ENCODE measurements around the gene CAMSAP2.
"Not testable (repeated sequence)": the region's sequence is repeated elsewhere in the genome, so short reads cannot be mapped to it uniquely, and the experiment has no call there.

Gene CAMSAP2

DNA sequence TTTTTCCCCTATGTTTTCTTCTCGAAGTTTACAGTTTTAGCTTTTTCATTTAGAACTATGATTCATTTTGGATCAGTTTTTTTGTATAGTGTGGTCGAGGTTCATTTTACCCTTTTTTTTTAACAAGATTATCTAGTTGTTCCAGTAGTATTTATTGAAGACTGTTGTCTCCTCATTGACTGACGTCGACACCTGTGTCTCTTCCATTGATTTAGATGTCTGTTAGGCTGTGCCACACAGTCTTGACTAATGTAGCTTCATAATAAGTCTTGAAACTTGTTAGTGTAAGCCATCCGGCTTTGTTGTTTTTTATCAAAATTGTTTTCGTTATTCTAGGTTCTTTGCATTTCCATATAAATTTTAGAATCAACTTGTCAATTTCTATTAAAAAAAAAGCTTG is 45.2 kb downstream of the CAMSAP2 start:
- H3K27ac ChIP-seq (ENCODE audit: insufficient read depth in 1 of 2, low read depth in 1 of 2, low read length in 2 of 2, poor library complexity in 1 of 2, severe bottlenecking in 2 of 2) = no peak overlapping the region
- no peak for DNase-seq
- no peak overlapping the region for H3K4me3 ChIP-seq (ENCODE audit: control insufficient read depth in 1 of 7, extremely low read depth in 1 of 7, insufficient read depth in 4 of 7, low read depth in 2 of 7, low read length in 6 of 7)
- POLR2A ChIA-PET = interaction anchor here (0.6 kb wide), 1 partner anchor 873 kb away, joined by 8 read pairs; no protein-coding TSS in a partner anchor
- 100% methylated on average over 2 of the region's 6 CpGs for WGBS (ENCODE audit: insufficient coverage)
- H3K27me3 ChIP-seq (replicated peaks in 2 of 5; ENCODE audit: control insufficient read depth in 4 of 5, insufficient read depth in 5 of 5, low read length in 4 of 5) = no peaks in the 10 kb centered on the region
- H3K36me3 ChIP-seq (ENCODE audit: control insufficient read depth in 4 of 4, insufficient read depth in 4 of 4, low read length in 3 of 4) = no peaks in the 10 kb centered on the region
- peaks cover 0 to 5% (median 2%) of the 10 kb centered on the region in 5 experiments for H3K9me3 ChIP-seq (ENCODE audit: control extremely low read depth in 1 of 5, control insufficient read depth in 4 of 5, insufficient read depth in 2 of 5, low read depth in 1 of 5, low read length in 4 of 5)
- no peaks in the 10 kb centered on the region for H3K4me1 ChIP-seq (ENCODE audit: control extremely low read depth in 1 of 4, control insufficient read depth in 4 of 4, insufficient read depth in 4 of 4, low read length in 3 of 4)
- CTCF ChIA-PET = no interaction called here

DNA sequence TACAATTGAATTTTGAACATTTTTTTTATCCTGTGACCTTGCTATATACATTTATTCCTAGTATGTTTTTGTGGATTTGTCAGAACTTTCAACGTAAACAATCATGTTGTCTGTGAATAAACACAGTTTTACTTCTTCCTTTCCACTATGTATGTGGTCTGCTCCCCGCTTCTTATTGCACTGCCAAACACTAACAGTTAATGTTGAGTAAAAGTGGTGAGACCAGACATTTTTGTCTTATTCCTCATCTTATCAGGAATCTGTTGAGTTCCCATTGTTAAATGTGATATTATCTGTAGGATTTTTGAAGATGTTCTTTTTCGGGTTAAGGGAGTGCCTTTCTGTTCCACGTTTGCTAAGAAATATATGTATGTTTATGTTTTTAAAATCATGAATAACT is 45.9 kb downstream of the CAMSAP2 start:
- no peak for DNase-seq
- CTCF ChIA-PET = no interaction called here
- POLR2A ChIA-PET = interaction anchor here (0.6 kb wide), 1 partner anchor 874 kb away, joined by 8 read pairs; no protein-coding TSS in a partner anchor
- peaks cover 0 to 5% (median 2%) of the 10 kb centered on the region in 5 experiments for H3K9me3 ChIP-seq (ENCODE audit: control extremely low read depth in 1 of 5, control insufficient read depth in 4 of 5, insufficient read depth in 2 of 5, low read depth in 1 of 5, low read length in 4 of 5)
- no peaks in the 10 kb centered on the region for H3K4me1 ChIP-seq (ENCODE audit: control extremely low read depth in 1 of 4, control insufficient read depth in 4 of 4, insufficient read depth in 4 of 4, low read length in 3 of 4)
- no peaks in the 10 kb centered on the region for H3K27me3 ChIP-seq (replicated peaks in 2 of 5; ENCODE audit: control insufficient read depth in 4 of 5, insufficient read depth in 5 of 5, low read length in 4 of 5)
- no peak overlapping the region for H3K27ac ChIP-seq (ENCODE audit: insufficient read depth in 1 of 2, low read depth in 1 of 2, low read length in 2 of 2, poor library complexity in 1 of 2, severe bottlenecking in 2 of 2)
- no CpG with 5 or more reads among the region's 4 CpGs for WGBS (ENCODE audit: insufficient coverage)
- H3K36me3 ChIP-seq (ENCODE audit: control insufficient read depth in 4 of 4, insufficient read depth in 4 of 4, low read length in 3 of 4) = no peaks in the 10 kb centered on the region
- no peak overlapping the region for H3K4me3 ChIP-seq (ENCODE audit: control insufficient read depth in 1 of 7, extremely low read depth in 1 of 7, insufficient read depth in 4 of 7, low read depth in 2 of 7, low read length in 6 of 7)

DNA sequence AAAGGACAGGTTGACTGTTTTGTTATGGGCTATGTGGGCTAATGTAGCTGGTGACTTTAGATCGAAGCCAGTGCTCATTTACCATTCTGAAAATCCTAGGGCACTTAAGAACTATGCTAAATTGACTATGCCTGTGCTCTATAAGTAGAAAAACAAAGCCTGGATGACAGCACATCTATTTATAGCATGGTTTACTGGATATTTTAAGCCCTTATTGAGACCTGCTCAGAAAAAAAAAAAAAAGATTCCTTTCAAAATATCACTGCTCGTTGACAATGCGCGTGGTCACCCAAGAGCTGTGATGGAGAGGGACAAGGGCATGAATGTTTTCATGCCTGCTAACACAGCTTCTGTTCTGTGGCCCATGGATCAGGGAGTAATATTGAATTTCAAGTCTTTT is 48.1 kb downstream of the CAMSAP2 start:
- Histone ChIP-seq H3K9me3 (ENCODE audit: control extremely low read depth in 1 of 5, control insufficient read depth in 4 of 5, insufficient read depth in 2 of 5, low read depth in 1 of 5, low read length in 4 of 5) (peaks cover 0 to 5% (median 2%) of the 10 kb centered on the region in 5 experiments), H3K4me3 (ENCODE audit: control insufficient read depth in 1 of 7, extremely low read depth in 1 of 7, insufficient read depth in 4 of 7, low read depth in 2 of 7, low read length in 6 of 7) (no peak overlapping the region), H3K27ac (ENCODE audit: insufficient read depth in 1 of 2, low read depth in 1 of 2, low read length in 2 of 2, poor library complexity in 1 of 2, severe bottlenecking in 2 of 2) (no peak overlapping the region), H3K4me1 (ENCODE audit: control extremely low read depth in 1 of 4, control insufficient read depth in 4 of 4, insufficient read depth in 4 of 4, low read length in 3 of 4) (no peaks in the 10 kb centered on the region), H3K36me3 (ENCODE audit: control insufficient read depth in 4 of 4, insufficient read depth in 4 of 4, low read length in 3 of 4) (no peaks in the 10 kb centered on the region), H3K27me3 (replicated peaks in 2 of 5; ENCODE audit: control insufficient read depth in 4 of 5, insufficient read depth in 5 of 5, low read length in 4 of 5) (no peaks in the 10 kb centered on the region)
- WGBS (ENCODE audit: insufficient coverage) = no CpG with 5 or more reads among the region's 4 CpGs
- CTCF ChIA-PET = no interaction called here
- no peak for DNase-seq
- POLR2A ChIA-PET = no interaction called here

DNA sequence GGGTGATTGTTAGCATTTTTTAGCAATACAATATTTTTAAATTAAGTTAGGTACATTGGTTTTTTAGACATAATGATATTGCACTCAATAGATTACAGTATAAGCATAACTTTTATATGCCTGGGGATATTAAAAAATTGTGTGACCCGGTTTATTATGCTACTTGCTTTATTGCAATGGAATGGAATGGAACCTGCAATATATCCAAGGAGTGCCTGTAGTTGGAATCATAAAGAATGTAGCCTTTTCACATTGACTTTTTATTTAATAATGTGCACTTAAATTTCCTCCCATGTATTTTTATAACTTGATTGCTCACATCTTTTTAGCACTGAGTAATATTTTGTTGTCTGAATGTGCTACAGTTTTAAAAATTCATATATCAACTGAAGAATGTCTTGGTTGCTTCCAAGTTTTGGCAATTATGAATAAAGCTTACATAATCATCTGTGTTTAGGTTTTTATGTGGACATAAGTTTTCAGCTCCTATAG is 49.2 kb downstream of the CAMSAP2 start:
- CTCF ChIA-PET = interaction anchor here (0.5 kb wide), 1 partner anchor 16 kb away, joined by 3 read pairs; no protein-coding TSS in a partner anchor
- H3K4me3 ChIP-seq (ENCODE audit: control insufficient read depth in 1 of 7, extremely low read depth in 1 of 7, insufficient read depth in 4 of 7, low read depth in 2 of 7, low read length in 6 of 7) = no peak overlapping the region
- H3K4me1 ChIP-seq (ENCODE audit: control extremely low read depth in 1 of 4, control insufficient read depth in 4 of 4, insufficient read depth in 4 of 4, low read length in 3 of 4) = no peaks in the 10 kb centered on the region
- H3K27ac ChIP-seq (ENCODE audit: insufficient read depth in 1 of 2, low read depth in 1 of 2, low read length in 2 of 2, poor library complexity in 1 of 2, severe bottlenecking in 2 of 2) = no peak overlapping the region
- no CpG with 5 or more reads among the region's 1 CpG for WGBS (ENCODE audit: insufficient coverage)
- H3K36me3 ChIP-seq (ENCODE audit: control insufficient read depth in 4 of 4, insufficient read depth in 4 of 4, low read length in 3 of 4) = no peaks in the 10 kb centered on the region
- POLR2A ChIA-PET = no interaction called here
- DNase-seq = no peak
- peaks cover 0 to 4% (median 0%) of the 10 kb centered on the region in 5 experiments for H3K9me3 ChIP-seq (ENCODE audit: control extremely low read depth in 1 of 5, control insufficient read depth in 4 of 5, insufficient read depth in 2 of 5, low read depth in 1 of 5, low read length in 4 of 5)
- no peaks in the 10 kb centered on the region for H3K27me3 ChIP-seq (replicated peaks in 2 of 5; ENCODE audit: control insufficient read depth in 4 of 5, insufficient read depth in 5 of 5, low read length in 4 of 5)

DNA sequence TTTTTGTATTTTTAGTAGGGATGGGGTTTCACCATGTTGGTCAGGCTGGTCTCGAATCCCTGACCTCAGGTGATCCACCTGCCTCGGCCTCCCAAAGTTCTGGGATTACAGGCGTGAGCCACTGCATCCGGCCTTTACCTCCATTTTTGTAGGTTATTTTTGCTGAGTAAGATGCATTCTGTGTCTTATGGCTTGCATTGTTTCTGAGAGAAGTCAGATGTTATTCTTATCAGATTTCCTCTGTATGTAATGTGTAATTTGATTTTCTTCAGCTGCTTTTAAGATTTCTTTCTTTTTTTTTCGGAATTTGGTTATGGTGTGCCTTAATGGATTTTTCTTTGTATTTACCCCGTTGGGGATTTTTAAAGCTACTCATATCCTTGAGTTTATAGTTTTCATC is 52.3 kb downstream of the CAMSAP2 start:
- DNase-seq; H3K27ac ChIP-seq (ENCODE audit: insufficient read depth in 1 of 2, low read depth in 1 of 2, low read length in 2 of 2, poor library complexity in 1 of 2, severe bottlenecking in 2 of 2); H3K4me1 ChIP-seq (ENCODE audit: control extremely low read depth in 1 of 4, control insufficient read depth in 4 of 4, insufficient read depth in 4 of 4, low read length in 3 of 4); H3K9me3 ChIP-seq (ENCODE audit: control extremely low read depth in 1 of 5, control insufficient read depth in 4 of 5, insufficient read depth in 2 of 5, low read depth in 1 of 5, low read length in 4 of 5); H3K27me3 ChIP-seq (replicated peaks in 2 of 5; ENCODE audit: control insufficient read depth in 4 of 5, insufficient read depth in 5 of 5, low read length in 4 of 5); H3K4me3 ChIP-seq (ENCODE audit: control insufficient read depth in 1 of 7, extremely low read depth in 1 of 7, insufficient read depth in 4 of 7, low read depth in 2 of 7, low read length in 6 of 7); POLR2A ChIA-PET; H3K36me3 ChIP-seq (ENCODE audit: control insufficient read depth in 4 of 4, insufficient read depth in 4 of 4, low read length in 3 of 4): not testable (repeated sequence)
- CTCF ChIA-PET = interaction anchor here (1.2 kb wide), 1 partner anchor 169 kb away, joined by 4 read pairs; no protein-coding TSS in a partner anchor
- WGBS (ENCODE audit: insufficient coverage) = 91% methylated on average over 4 of the region's 6 CpGs

DNA sequence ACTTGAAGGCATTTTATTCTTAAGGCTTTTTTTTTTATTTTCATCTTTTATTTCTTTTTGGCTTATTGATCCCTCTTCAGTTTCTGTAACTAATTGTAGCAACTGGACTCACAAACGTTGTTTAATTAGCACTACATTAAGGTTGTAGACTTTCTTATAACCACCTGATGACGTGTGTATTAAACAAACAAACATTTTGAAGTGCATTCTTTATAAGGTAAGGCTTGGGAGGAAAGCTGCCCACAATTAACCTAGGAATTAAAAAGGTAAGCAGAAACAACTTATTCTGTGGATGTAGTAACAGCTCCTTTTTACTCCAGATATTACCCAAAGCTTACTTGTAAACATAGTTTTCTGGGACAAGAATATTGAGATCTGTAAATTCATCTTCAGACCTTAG is 55.0 kb downstream of the CAMSAP2 start:
- no CpG with 5 or more reads among the region's 2 CpGs for WGBS (ENCODE audit: insufficient coverage)
- Histone ChIP-seq H3K4me1 (ENCODE audit: control extremely low read depth in 1 of 4, control insufficient read depth in 4 of 4, insufficient read depth in 4 of 4, low read length in 3 of 4) (no peaks in the 10 kb centered on the region), H3K27me3 (replicated peaks in 2 of 5; ENCODE audit: control insufficient read depth in 4 of 5, insufficient read depth in 5 of 5, low read length in 4 of 5) (no peaks in the 10 kb centered on the region), H3K36me3 (ENCODE audit: control insufficient read depth in 4 of 4, insufficient read depth in 4 of 4, low read length in 3 of 4) (no peaks in the 10 kb centered on the region), H3K4me3 (ENCODE audit: control insufficient read depth in 1 of 7, extremely low read depth in 1 of 7, insufficient read depth in 4 of 7, low read depth in 2 of 7, low read length in 6 of 7) (no peak overlapping the region), H3K9me3 (ENCODE audit: control extremely low read depth in 1 of 5, control insufficient read depth in 4 of 5, insufficient read depth in 2 of 5, low read depth in 1 of 5, low read length in 4 of 5) (no peaks in the 10 kb centered on the region), H3K27ac (ENCODE audit: insufficient read depth in 1 of 2, low read depth in 1 of 2, low read length in 2 of 2, poor library complexity in 1 of 2, severe bottlenecking in 2 of 2) (no peak overlapping the region)
- ChIA-PET CTCF (interaction anchor here (1.4 kb wide), 1 partner anchor 10 kb away, joined by 7 read pairs; no protein-coding TSS in a partner anchor), POLR2A (interaction anchor here (0.6 kb wide), 1 partner anchor 37 kb away, joined by 3 read pairs; no protein-coding TSS in a partner anchor)
- DNase-seq = no peak

DNA sequence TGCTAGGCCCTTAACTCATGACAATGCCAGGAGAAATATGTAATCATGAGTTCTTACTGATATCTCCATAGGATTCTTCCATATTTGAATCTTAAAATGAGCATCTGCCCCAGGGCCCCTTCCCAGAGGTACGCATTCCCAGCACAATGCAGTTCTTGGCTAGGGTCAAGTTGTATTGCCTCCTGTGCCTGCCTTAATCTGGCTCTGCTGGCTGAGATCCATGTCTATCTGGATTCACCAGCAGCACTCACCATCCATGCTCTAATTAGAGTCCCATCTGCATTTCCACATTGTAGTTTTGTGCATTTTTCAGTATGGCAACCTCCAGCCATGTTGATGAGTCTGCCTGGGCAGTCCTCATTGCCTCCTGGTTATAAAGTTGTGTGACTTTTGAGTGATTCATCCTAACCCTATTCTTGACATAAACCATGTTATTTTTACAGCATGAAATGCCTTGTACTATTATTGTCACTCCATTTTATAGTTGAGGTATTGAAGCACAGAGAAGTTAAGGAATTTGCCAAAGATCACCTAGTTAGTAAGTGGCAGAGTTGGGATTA is 55.9 kb downstream of the CAMSAP2 start:
- H3K4me3 ChIP-seq (ENCODE audit: control insufficient read depth in 1 of 7, extremely low read depth in 1 of 7, insufficient read depth in 4 of 7, low read depth in 2 of 7, low read length in 6 of 7) = no peak overlapping the region
- H3K4me1 ChIP-seq (ENCODE audit: control extremely low read depth in 1 of 4, control insufficient read depth in 4 of 4, insufficient read depth in 4 of 4, low read length in 3 of 4) = no peaks in the 10 kb centered on the region
- POLR2A ChIA-PET = no interaction called here
- H3K36me3 ChIP-seq (ENCODE audit: control insufficient read depth in 4 of 4, insufficient read depth in 4 of 4, low read length in 3 of 4) = no peaks in the 10 kb centered on the region
- WGBS (ENCODE audit: insufficient coverage) = 100% methylated on average over 1 of the region's 1 CpG
- CTCF ChIA-PET = no interaction called here
- H3K9me3 ChIP-seq (ENCODE audit: control extremely low read depth in 1 of 5, control insufficient read depth in 4 of 5, insufficient read depth in 2 of 5, low read depth in 1 of 5, low read length in 4 of 5) = no peaks in the 10 kb centered on the region
- no peak for DNase-seq
- no peaks in the 10 kb centered on the region for H3K27me3 ChIP-seq (replicated peaks in 2 of 5; ENCODE audit: control insufficient read depth in 4 of 5, insufficient read depth in 5 of 5, low read length in 4 of 5)
- no peak overlapping the region for H3K27ac ChIP-seq (ENCODE audit: insufficient read depth in 1 of 2, low read depth in 1 of 2, low read length in 2 of 2, poor library complexity in 1 of 2, severe bottlenecking in 2 of 2)
